Activated CD4-positive, alpha-beta T cell treated with anti-CD3 and anti-CD28 coated beads for 36 hours (primary cell): ENCODE results near the gene TAS2R50. TPM values are rescaled to one million over a fixed set of nuclear protein-coding genes. Genes with fewer than 3 reads are reported as not detected.
"Not testable (repeated sequence)": the region's sequence is repeated elsewhere in the genome, so short reads cannot be mapped to it uniquely, and the experiment has no call there.

ENCODE experiments used
- ATAC-seq: fragments of 200-7000 bp; cut with Tn5 transposase; one replicate; pipeline ENCODE4 v1.10.0; 2021; ENCODE audit warnings: mild to moderate bottlenecking, moderate library complexity
- CTCF ChIA-PET: fragments of 350-600 bp; sonication (Branson Sonifier 250); formaldehyde crosslinking; loops from one replicate; lab custom pipeline; 2021; ENCODE audit warnings: antibody characterized with exemption; lab: Charles Lee
- POLR2A ChIA-PET: fragments of 350-600 bp; sonication (Branson Sonifier 250); formaldehyde crosslinking; loops from one replicate; lab custom pipeline; 2021; ENCODE audit warnings: antibody characterized with exemption, inconsistent platforms; lab: Charles Lee
- DNase-seq: peaks from one replicate; pipeline ENCODE4 v3.0.0-alpha.2; 2020
- H3K27ac Mint-ChIP-seq: one replicate; pipeline ENCODE4 v1.8.0; 2021; ENCODE audit warnings: mixed read lengths
- H3K27me3 Mint-ChIP-seq: one replicate; pipeline ENCODE4 v1.8.0; 2021; ENCODE audit warnings: mixed read lengths
- H3K36me3 Mint-ChIP-seq: one replicate; pipeline ENCODE4 v1.8.0; 2021; ENCODE audit warnings: low read depth, mixed read lengths
- H3K4me1 Mint-ChIP-seq: one replicate; pipeline ENCODE4 v1.8.0; 2021; ENCODE audit warnings: mixed read lengths
- H3K4me3 Mint-ChIP-seq: one replicate; pipeline ENCODE4 v1.8.0; 2021; ENCODE audit warnings: mild to moderate bottlenecking, moderate library complexity, mixed read lengths
- H3K9me3 Mint-ChIP-seq: one replicate; pipeline ENCODE4 v1.8.0; 2021; ENCODE audit warnings: low read depth, mixed read lengths
- intact Hi-C, 2 experiments: fragments of 100-400 bp; cut with DNase I in 1 of 2; cut with micrococcal nuclease in 1 of 2; formaldehyde crosslinking; loops; one replicate each; pipeline versions ENCODE4 v1.14.2 to v1.15.1; 2022 to 2024; cut with DNase I, micrococcal nuclease
- total RNA-seq, 2 experiments: library from RNA; stranded (reverse); gene quantifications; one replicate each; pipeline ENCODE4 v1.2.3, GENCODE V29; 2021

Gene TAS2R50
- under 1 TPM; 0.30 to 0.53 TPM for total RNA-seq

- H3K4me3 Mint-ChIP-seq: no peak within 1 kb of the TSS
- ATAC-seq: no peak
- no peak for DNase-seq
- intact Hi-C loops: no loop called here
- peaks cover 15% of the 10 kb centered on the region for H3K36me3 Mint-ChIP-seq
- no peak within 1 kb of the TSS for H3K27ac Mint-ChIP-seq
- peaks cover 9% of the 10 kb centered on the region for H3K9me3 Mint-ChIP-seq
- H3K27me3 Mint-ChIP-seq: peaks cover 4% of the 10 kb centered on the region
- POLR2A ChIA-PET: no interaction called here
- CTCF ChIA-PET: interaction anchor here (0.7 kb wide), 1 partner anchor 10 kb away, joined by 3 read pairs; no protein-coding TSS in a partner anchor
- peaks cover 45% of the 10 kb centered on the region for H3K4me1 Mint-ChIP-seq
Measured at GRCh38 chr12:10986812-10987211, at the start of gene TAS2R50. TSS of gene TAS2R50 (minus strand) at chr12:10986912. CDS start at chr12:10986860, 52 bp downstream.

- H3K9me3 Mint-ChIP-seq, H3K4me3 Mint-ChIP-seq, H3K27me3 Mint-ChIP-seq, H3K4me1 Mint-ChIP-seq, DNase-seq, H3K27ac Mint-ChIP-seq, CTCF ChIA-PET, POLR2A ChIA-PET, intact Hi-C loops: not testable (repeated sequence)
- peak; percentile 80 for ATAC-seq
- peaks cover 28% of the 10 kb centered on the region for H3K36me3 Mint-ChIP-seq
Measured at GRCh38 chr12:11033959-11034358, 47.2 kb upstream of the TAS2R50 start.

- Mint-ChIP-seq H3K27me3 (no peaks in the 10 kb centered on the region), H3K27ac (no peak within 1 kb of the TSS), H3K4me1 (peaks cover 5% of the 10 kb centered on the region), H3K9me3 (peaks cover 3% of the 10 kb centered on the region), H3K36me3 (peaks cover 36% of the 10 kb centered on the region), H3K4me3 (no peak within 1 kb of the TSS)
- POLR2A ChIA-PET: interaction anchor here (1.1 kb wide), 1 partner anchor 136 kb away, joined by 3 read pairs; no protein-coding TSS in a partner anchor
- CTCF ChIA-PET: no interaction called here
- no peak for DNase-seq
- ATAC-seq: no peak
- intact Hi-C loops: no loop called here
Measured at GRCh38 chr12:11031307-11031706, 44.6 kb upstream of the TAS2R50 start, which contains the start of gene TAS2R31. TSS of gene TAS2R31 (minus strand) at chr12:11031407. CDS start at chr12:11031335, 72 bp downstream.

- Mint-ChIP-seq H3K4me1 (peaks cover 6% of the 10 kb centered on the region), H3K27me3 (no peaks in the 10 kb centered on the region), H3K36me3 (peaks cover 34% of the 10 kb centered on the region), H3K4me3 (no peak overlapping the region), H3K27ac (no peak overlapping the region), H3K9me3 (peaks cover 8% of the 10 kb centered on the region)
- ATAC-seq: no peak
- DNase-seq: no peak
- CTCF ChIA-PET: no interaction called here
- intact Hi-C loops: no loop called here
- POLR2A ChIA-PET: no interaction called here
Measured at GRCh38 chr12:11026118-11026517, 39.4 kb upstream of the TAS2R50 start.

GRCh38 chr12:11023387-11023786, 36.7 kb upstream of the TAS2R50 start:
- Mint-ChIP-seq H3K36me3 (peaks cover 23% of the 10 kb centered on the region), H3K9me3 (peaks cover 8% of the 10 kb centered on the region), H3K4me3 (no peak overlapping the region), H3K4me1 (peaks cover 6% of the 10 kb centered on the region), H3K27ac (no peak overlapping the region), H3K27me3 (no peaks in the 10 kb centered on the region)
- intact Hi-C loops: no loop called here
- ChIA-PET CTCF (no interaction called here), POLR2A (interaction anchor here (0.6 kb wide), 1 partner anchor 109 kb away, joined by 4 read pairs; no protein-coding TSS in a partner anchor)
- no peak for ATAC-seq
- DNase-seq: no peak

- intact Hi-C loops: no loop called here
- ChIA-PET CTCF (no interaction called here), POLR2A (no interaction called here)
- H3K9me3 Mint-ChIP-seq: peaks cover 8% of the 10 kb centered on the region
- H3K27ac Mint-ChIP-seq: peak within 1 kb of the TSS; percentile 38
- H3K36me3 Mint-ChIP-seq: peaks cover 21% of the 10 kb centered on the region
- no peak for ATAC-seq
- H3K4me1 Mint-ChIP-seq: peaks cover 6% of the 10 kb centered on the region
- no peak for DNase-seq
- H3K4me3 Mint-ChIP-seq: no peak within 1 kb of the TSS
- H3K27me3 Mint-ChIP-seq: no peaks in the 10 kb centered on the region
Measured at GRCh38 chr12:11022520-11022919, 35.8 kb upstream of the TAS2R50 start, which contains the start of gene TAS2R19. TSS of gene TAS2R19 (minus strand) at chr12:11022620. CDS start at chr12:11022571, 49 bp downstream.

GRCh38 chr12:11016937-11017336, 30.2 kb upstream of the TAS2R50 start:
- H3K9me3 Mint-ChIP-seq: no peaks in the 10 kb centered on the region
- ATAC-seq (no peak), DNase-seq (no peak)
- H3K36me3 Mint-ChIP-seq: peaks cover 17% of the 10 kb centered on the region
- no peak overlapping the region for H3K4me3 Mint-ChIP-seq
- ChIA-PET CTCF (no interaction called here), POLR2A (no interaction called here)
- H3K4me1 Mint-ChIP-seq: peaks cover 6% of the 10 kb centered on the region
- no peak overlapping the region for H3K27ac Mint-ChIP-seq
- intact Hi-C loops: no loop called here
- no peaks in the 10 kb centered on the region for H3K27me3 Mint-ChIP-seq

GRCh38 chr12:11015775-11016430, 29.2 kb upstream of the TAS2R50 start:
- intact Hi-C loops: no loop called here
- no peaks in the 10 kb centered on the region for H3K4me1 Mint-ChIP-seq
- ChIA-PET CTCF (no interaction called here), POLR2A (no interaction called here)
- peaks cover 13% of the 10 kb centered on the region for H3K36me3 Mint-ChIP-seq
- no peaks in the 10 kb centered on the region for H3K9me3 Mint-ChIP-seq
- H3K4me3 Mint-ChIP-seq: no peak overlapping the region
- no peak overlapping the region for H3K27ac Mint-ChIP-seq
- no peak for ATAC-seq
- H3K27me3 Mint-ChIP-seq: no peaks in the 10 kb centered on the region
- no peak for DNase-seq

- Mint-ChIP-seq H3K27ac (no peak overlapping the region), H3K4me3 (no peak overlapping the region), H3K27me3 (no peaks in the 10 kb centered on the region), H3K9me3 (no peaks in the 10 kb centered on the region), H3K36me3 (peaks cover 15% of the 10 kb centered on the region), H3K4me1 (no peaks in the 10 kb centered on the region)
- ChIA-PET POLR2A (no interaction called here), CTCF (interaction anchor here (1.2 kb wide), 1 partner anchor 10 kb away, joined by 3 read pairs; no protein-coding TSS in a partner anchor)
- no peak for DNase-seq
- intact Hi-C loops: no loop called here
- ATAC-seq: no peak
Measured at GRCh38 chr12:11014234-11014633, 27.5 kb upstream of the TAS2R50 start.

- no peak overlapping the region for H3K27ac Mint-ChIP-seq
- H3K36me3 Mint-ChIP-seq: peaks cover 13% of the 10 kb centered on the region
- CTCF ChIA-PET: interaction anchor here (0.7 to 0.9 kb wide), 2 partner anchors 23 to 192 kb away, joined by 3 read pairs; no protein-coding TSS in a partner anchor
- POLR2A ChIA-PET: no interaction called here
- H3K9me3 Mint-ChIP-seq: no peaks in the 10 kb centered on the region
- no peaks in the 10 kb centered on the region for H3K4me1 Mint-ChIP-seq
- DNase-seq: no peak
- ATAC-seq: no peak
- no peaks in the 10 kb centered on the region for H3K27me3 Mint-ChIP-seq
- no peak overlapping the region for H3K4me3 Mint-ChIP-seq
- intact Hi-C loops: no loop called here
Measured at GRCh38 chr12:11007608-11008007, 20.9 kb upstream of the TAS2R50 start.

GRCh38 chr12:10998204-10998603, 11.5 kb upstream of the TAS2R50 start, which contains the start of gene TAS2R20:
TSS of gene TAS2R20 (minus strand) at chr12:10998304. CDS start at chr12:10997875, 429 bp downstream.
- no peak for ATAC-seq
- no peaks in the 10 kb centered on the region for H3K27me3 Mint-ChIP-seq
- DNase-seq: no peak
- intact Hi-C loops: no loop called here
- H3K4me3 Mint-ChIP-seq: no peak within 1 kb of the TSS
- peaks cover 25% of the 10 kb centered on the region for H3K36me3 Mint-ChIP-seq
- H3K27ac Mint-ChIP-seq: no peak within 1 kb of the TSS
- ChIA-PET POLR2A (no interaction called here), CTCF (no interaction called here)
- no peaks in the 10 kb centered on the region for H3K9me3 Mint-ChIP-seq
- no peaks in the 10 kb centered on the region for H3K4me1 Mint-ChIP-seq

GRCh38 chr12:10994307-10994706, 7.6 kb upstream of the TAS2R50 start:
- POLR2A ChIA-PET: no interaction called here
- no peaks in the 10 kb centered on the region for H3K27me3 Mint-ChIP-seq
- peaks cover 38% of the 10 kb centered on the region for H3K36me3 Mint-ChIP-seq
- H3K27ac Mint-ChIP-seq: no peak overlapping the region
- ATAC-seq (no peak), DNase-seq (no peak)
- H3K4me3 Mint-ChIP-seq: no peak overlapping the region
- CTCF ChIA-PET: no interaction called here
- peaks cover 9% of the 10 kb centered on the region for H3K9me3 Mint-ChIP-seq
- H3K4me1 Mint-ChIP-seq: peaks cover 4% of the 10 kb centered on the region
- intact Hi-C loops: no loop called here
